Naive thymus-derived CD4-positive, alpha-beta T cell (primary cell): Measurements from ENCODE around the gene ITGA11. TPM values are rescaled to one million over a fixed set of nuclear protein-coding genes. Genes with fewer than 3 reads are reported as not detected.
A peak's percentile ranks its signal among the peaks of the same experiment; 100 is the strongest.

Experiments
- ATAC-seq: fragments of 150-1000 bp; cut with Tn5 transposase; 2 replicates; pipeline ENCODE4 v1.10.0; 2021; ENCODE audit warnings: mild to moderate bottlenecking, moderate library complexity
- CTCF ChIA-PET: fragments of 350-600 bp; sonication (Branson Sonifier 250); formaldehyde crosslinking; loops from one replicate; lab custom pipeline; 2021; ENCODE audit warnings: antibody characterized with exemption; lab: Charles Lee
- POLR2A ChIA-PET: fragments of 350-600 bp; sonication (Branson Sonifier 250); formaldehyde crosslinking; loops from one replicate; lab custom pipeline; 2021; ENCODE audit warnings: antibody characterized with exemption, inconsistent platforms; lab: Charles Lee
- DNase-seq, 9 donors: peaks; one replicate each; pipeline versions ENCODE4 v3.0.0 to v3.0.0-alpha.2; 2020 to 2022; ENCODE audit warnings: mixed read lengths in 1 of 9
- H3K27ac ChIP-seq: one replicate; pipeline ENCODE4 v1.7.0; 2013; ENCODE audit warnings: mild to moderate bottlenecking, low read depth, low read length, moderate library complexity
- H3K27me3 ChIP-seq, 2 donors: one replicate each; pipeline ENCODE4 v1.7.0; 2013; ENCODE audit warnings: low read length in 2 of 2, mild to moderate bottlenecking in 2 of 2, moderate library complexity in 2 of 2; ENCODE audit not compliant: control insufficient read depth in 2 of 2, insufficient read depth in 2 of 2
- H3K36me3 ChIP-seq, 3 experiments: 1 replicate in 2 of 3; 2 replicates in 1 of 3; pipeline ENCODE4 v1.7.0; 2013; ENCODE audit warnings: low read length in 3 of 3, mild to moderate bottlenecking in 3 of 3, moderate library complexity in 1 of 3; ENCODE audit not compliant: insufficient read depth in 3 of 3, control insufficient read depth in 2 of 3
- H3K4me1 ChIP-seq, 2 donors: one replicate each; pipeline ENCODE4 v1.7.0; 2013; ENCODE audit warnings: low read length in 2 of 2, mild to moderate bottlenecking in 2 of 2, moderate library complexity in 1 of 2; ENCODE audit not compliant: control insufficient read depth in 2 of 2, insufficient read depth in 2 of 2
- H3K4me3 ChIP-seq: 2 replicates; pipeline ENCODE4 v1.7.0; 2013; ENCODE audit warnings: mild to moderate bottlenecking, low read length
- H3K9me3 ChIP-seq, 3 experiments: 1 replicate in 2 of 3; 2 replicates in 1 of 3; pipeline ENCODE4 v1.7.0; 2013; ENCODE audit warnings: low read length in 3 of 3; ENCODE audit not compliant: control insufficient read depth in 2 of 3
- H3K27ac Mint-ChIP-seq, 9 donors: one replicate each; pipeline ENCODE4 v1.8.0; 2020 to 2022; ENCODE audit warnings: mixed read lengths in 9 of 9, mild to moderate bottlenecking in 8 of 9, moderate library complexity in 5 of 9, inconsistent platforms in 2 of 9
- H3K27me3 Mint-ChIP-seq, 5 donors: one replicate each; pipeline ENCODE4 v1.8.0; 2021 to 2022; ENCODE audit warnings: mixed read lengths in 5 of 5, mild to moderate bottlenecking in 1 of 5
- H3K36me3 Mint-ChIP-seq, 5 donors: one replicate each; pipeline ENCODE4 v1.8.0; 2020 to 2022; ENCODE audit warnings: mixed read lengths in 5 of 5, mild to moderate bottlenecking in 3 of 5, inconsistent platforms in 1 of 5
- H3K4me1 Mint-ChIP-seq, 7 donors: one replicate each; pipeline ENCODE4 v1.8.0; 2020 to 2022; ENCODE audit warnings: mixed read lengths in 7 of 7, mild to moderate bottlenecking in 3 of 7, inconsistent platforms in 1 of 7
- H3K4me3 Mint-ChIP-seq, 10 donors: one replicate each; pipeline ENCODE4 v1.8.0; 2020 to 2022; ENCODE audit warnings: mild to moderate bottlenecking in 10 of 10, mixed read lengths in 10 of 10, moderate library complexity in 6 of 10, inconsistent platforms in 2 of 10
- H3K9me3 Mint-ChIP-seq, 11 donors: one replicate each; pipeline ENCODE4 v1.8.0; 2020 to 2022; ENCODE audit warnings: mixed read lengths in 11 of 11, mild to moderate bottlenecking in 4 of 11, inconsistent platforms in 1 of 11, moderate library complexity in 1 of 11
- intact Hi-C, 2 donors: fragments of 100-400 bp; cut with micrococcal nuclease; formaldehyde crosslinking; loops; one replicate each; pipeline ENCODE4 v1.15.1; 2023
- polyA plus RNA-seq, 2 donors: library from polyadenylated mRNA; unstranded; fragments of 300-500 nt; fragmentation: Illumina TruSeq; gene quantifications; one replicate each; pipeline ENCODE4 v1.2.3, GENCODE V29; 2021
- total RNA-seq, 6 experiments: library from RNA in 5 of 6; stranded (reverse) in 5 of 6; gene quantifications; 1 replicate in 5 of 6; 2 replicates in 1 of 6; pipeline ENCODE4 v1.2.3 and lab custom pipeline; 2021 to 2026

The ITGA11 gene
- 1 to 10 TPM in 1 of 5 experiments, under 1 TPM in 3, not detected in 1; 0.03 to 1.1 (median 0.15) TPM for total RNA-seq
- under 1 TPM in 1 of 2 donors, not detected in 1; 0.02 TPM for polyA plus RNA-seq
- not detected for total RNA-seq (lab: John Stamatoyannopoulos, UW)

GRCh38 chr15:68431792-68432401, at the start of gene ITGA11:
Gene ITGA11 (minus strand): TSS chr15:68432163. CDS start chr15:68432066, 97 bp downstream.
- no peak for DNase-seq
- Histone ChIP-seq H3K4me1 (no peaks in the 10 kb centered on the region), H3K36me3 (no peaks in the 10 kb centered on the region), H3K9me3 (no peaks in the 10 kb centered on the region), H3K4me3 (no peak within 1 kb of the TSS), H3K27me3 (no peaks in the 10 kb centered on the region), H3K27ac (no peak within 1 kb of the TSS)
- CTCF ChIA-PET = no interaction called here
- Mint-ChIP-seq H3K27ac (no peak within 1 kb of the TSS), H3K27me3 (peaks cover 47 to 72% (median 57%) of the 10 kb centered on the region in 5 donors), H3K4me1 (peaks cover 0 to 9% (median 4%) of the 10 kb centered on the region in 7 donors), H3K9me3 (no peaks in the 10 kb centered on the region), H3K4me3 (peak within 1 kb of the TSS in 5 of 10 donors; percentile 4 to 31 (median 27)), H3K36me3 (peaks cover 0 to 5% (median 0%) of the 10 kb centered on the region in 5 donors)
- intact Hi-C loops = no loop called here
- POLR2A ChIA-PET = no interaction called here
- ATAC-seq = no peak

GRCh38 chr15:68481321-68481720, 49.4 kb upstream of the ITGA11 start:
- Mint-ChIP-seq H3K27ac (no peak overlapping the region), H3K4me1 (peaks cover 0 to 3% (median 0%) of the 10 kb centered on the region in 7 donors), H3K9me3 (peaks cover 0 to 2% (median 0%) of the 10 kb centered on the region in 11 donors), H3K4me3 (no peak overlapping the region), H3K36me3 (no peaks in the 10 kb centered on the region), H3K27me3 (peaks cover 14 to 34% (median 29%) of the 10 kb centered on the region in 5 donors)
- no peak overlapping the region for H3K4me3 ChIP-seq
- H3K4me1 ChIP-seq = no peaks in the 10 kb centered on the region
- H3K9me3 ChIP-seq = no peaks in the 10 kb centered on the region
- no peaks in the 10 kb centered on the region for H3K36me3 ChIP-seq
- ChIA-PET CTCF (no interaction called here), POLR2A (no interaction called here)
- no peak for ATAC-seq
- no peaks in the 10 kb centered on the region for H3K27me3 ChIP-seq
- no peak overlapping the region for H3K27ac ChIP-seq
- no peak for DNase-seq
- intact Hi-C loops = no loop called here

- no peak for ATAC-seq
- no peak overlapping the region for H3K4me3 Mint-ChIP-seq
- intact Hi-C loops = no loop called here
- DNase-seq = no peak
- no peak overlapping the region for H3K27ac Mint-ChIP-seq
- peaks cover 15 to 35% (median 21%) of the 10 kb centered on the region in 5 donors for H3K27me3 Mint-ChIP-seq
- peaks cover 0 to 2% (median 0%) of the 10 kb centered on the region in 11 donors for H3K9me3 Mint-ChIP-seq
- ChIA-PET CTCF (no interaction called here), POLR2A (no interaction called here)
- H3K9me3 ChIP-seq = no peaks in the 10 kb centered on the region
- H3K4me1 Mint-ChIP-seq = peaks cover 0 to 3% (median 0%) of the 10 kb centered on the region in 7 donors
- peaks cover 0 to 2% of the 10 kb centered on the region in 2 donors for H3K27me3 ChIP-seq
- H3K36me3 ChIP-seq = no peaks in the 10 kb centered on the region
- H3K27ac ChIP-seq = no peak overlapping the region
- no peaks in the 10 kb centered on the region for H3K36me3 Mint-ChIP-seq
- no peaks in the 10 kb centered on the region for H3K4me1 ChIP-seq
- no peak overlapping the region for H3K4me3 ChIP-seq
These were observed 48.3 kb upstream of the ITGA11 start for GRCh38 chr15:68480296-68480695.

- H3K36me3 Mint-ChIP-seq = no peaks in the 10 kb centered on the region
- Histone ChIP-seq H3K27ac (no peak overlapping the region), H3K4me3 (no peak overlapping the region), H3K9me3 (no peaks in the 10 kb centered on the region), H3K36me3 (no peaks in the 10 kb centered on the region), H3K27me3 (peaks cover 0 to 3% of the 10 kb centered on the region in 2 donors), H3K4me1 (no peaks in the 10 kb centered on the region)
- H3K27ac Mint-ChIP-seq = no peak overlapping the region
- H3K27me3 Mint-ChIP-seq = peaks cover 13 to 35% (median 17%) of the 10 kb centered on the region in 5 donors
- no peak for DNase-seq
- ATAC-seq = no peak
- intact Hi-C loops = no loop called here
- CTCF ChIA-PET = no interaction called here
- H3K4me1 Mint-ChIP-seq = peaks cover 0 to 3% (median 0%) of the 10 kb centered on the region in 7 donors
- POLR2A ChIA-PET = no interaction called here
- H3K4me3 Mint-ChIP-seq = no peak overlapping the region
- peaks cover 0 to 2% (median 0%) of the 10 kb centered on the region in 11 donors for H3K9me3 Mint-ChIP-seq
These were observed 47.9 kb upstream of the ITGA11 start for GRCh38 chr15:68479870-68480269.

GRCh38 chr15:68479406-68479805, 47.4 kb upstream of the ITGA11 start:
- CTCF ChIA-PET = no interaction called here
- Histone ChIP-seq H3K9me3 (no peaks in the 10 kb centered on the region), H3K4me1 (no peaks in the 10 kb centered on the region), H3K36me3 (no peaks in the 10 kb centered on the region), H3K27me3 (peaks cover 0 to 3% of the 10 kb centered on the region in 2 donors), H3K27ac (no peak overlapping the region), H3K4me3 (no peak overlapping the region)
- Mint-ChIP-seq H3K36me3 (no peaks in the 10 kb centered on the region), H3K4me1 (peaks cover 0 to 3% (median 0%) of the 10 kb centered on the region in 7 donors), H3K4me3 (no peak overlapping the region), H3K27ac (no peak overlapping the region), H3K9me3 (peaks cover 0 to 2% (median 0%) of the 10 kb centered on the region in 11 donors), H3K27me3 (peaks cover 12 to 37% (median 15%) of the 10 kb centered on the region in 5 donors)
- DNase-seq (no peak), ATAC-seq (no peak)
- intact Hi-C loops = no loop called here
- POLR2A ChIA-PET = no interaction called here

GRCh38 chr15:68478853-68479252, 46.9 kb upstream of the ITGA11 start:
- Histone ChIP-seq H3K4me3 (no peak overlapping the region), H3K9me3 (no peaks in the 10 kb centered on the region), H3K4me1 (no peaks in the 10 kb centered on the region), H3K36me3 (no peaks in the 10 kb centered on the region), H3K27me3 (peaks cover 0 to 3% of the 10 kb centered on the region in 2 donors), H3K27ac (no peak overlapping the region)
- Mint-ChIP-seq H3K4me1 (no peaks in the 10 kb centered on the region), H3K27ac (no peak overlapping the region), H3K36me3 (no peaks in the 10 kb centered on the region), H3K4me3 (no peak overlapping the region), H3K27me3 (peaks cover 9 to 37% (median 15%) of the 10 kb centered on the region in 5 donors), H3K9me3 (peaks cover 0 to 2% (median 0%) of the 10 kb centered on the region in 11 donors)
- POLR2A ChIA-PET = no interaction called here
- CTCF ChIA-PET = no interaction called here
- DNase-seq (no peak), ATAC-seq (no peak)
- intact Hi-C loops = no loop called here

GRCh38 chr15:68475449-68475848, 43.5 kb upstream of the ITGA11 start:
- Histone ChIP-seq H3K9me3 (no peaks in the 10 kb centered on the region), H3K27me3 (peaks cover 0 to 3% of the 10 kb centered on the region in 2 donors), H3K27ac (no peak overlapping the region), H3K4me1 (no peaks in the 10 kb centered on the region), H3K4me3 (no peak overlapping the region), H3K36me3 (no peaks in the 10 kb centered on the region)
- Mint-ChIP-seq H3K27me3 (peaks cover 5 to 39% (median 8%) of the 10 kb centered on the region in 5 donors), H3K4me1 (no peaks in the 10 kb centered on the region), H3K9me3 (peaks cover 0 to 2% (median 0%) of the 10 kb centered on the region in 11 donors), H3K36me3 (no peaks in the 10 kb centered on the region), H3K27ac (no peak overlapping the region), H3K4me3 (no peak overlapping the region)
- ChIA-PET POLR2A (interaction anchor here (0.7 kb wide), 1 partner anchor 8 kb away, joined by 3 read pairs; no protein-coding TSS in a partner anchor), CTCF (no interaction called here)
- DNase-seq (no peak), ATAC-seq (no peak)
- intact Hi-C loops = no loop called here
